Thoracic aorta (tissue), 2 donors: ENCODE results near the gene GINS1. TPM values are rescaled to one million over a fixed set of nuclear protein-coding genes. Genes with fewer than 3 reads are reported as not detected.

Source experiments
- ATAC-seq: fragments of 150-250 bp; one replicate; pipeline ENCODE4 v1.8.0; 2017; ENCODE audit warnings: low read depth; ENCODE audit not compliant: insufficient number of reproducible peaks, low FRiP score
- DNase-seq: peaks from one replicate; pipeline ENCODE4 v3.0.0-alpha.2; 2020; ENCODE audit warnings: low spot score
- H3K27ac ChIP-seq, 2 donors: fragments of 200-600 bp; sonication (generic); 1 replicate in 1 of 2; 2 replicates in 1 of 2; pipeline ENCODE4 v1.5.1; 2016; ENCODE audit warnings: mild to moderate bottlenecking in 2 of 2, moderate library complexity in 2 of 2
- H3K27me3 ChIP-seq: fragments of 200-600 bp; sonication (generic); replicated peaks from 2 replicates; pipeline ENCODE4 v1.6.0; 2016; ENCODE audit warnings: mild to moderate bottlenecking; ENCODE audit not compliant: insufficient read depth
- H3K36me3 ChIP-seq: fragments of 200-600 bp; sonication (generic); one replicate; pipeline ENCODE4 v1.5.1; 2016
- H3K4me1 ChIP-seq, 2 donors: fragments of 200-600 bp; sonication (generic); 1 replicate in 1 of 2; 2 replicates in 1 of 2; pipeline versions ENCODE4 v1.5.1 to v1.6.0; 2016; ENCODE audit warnings: low read depth in 2 of 2, mild to moderate bottlenecking in 1 of 2; ENCODE audit not compliant: control insufficient read depth in 1 of 2
- H3K4me3 ChIP-seq: fragments of 200-600 bp; sonication (generic); 2 replicates; pipeline ENCODE4 v1.5.1; 2016; ENCODE audit warnings: mild to moderate bottlenecking
- H3K9me3 ChIP-seq: fragments of 200-600 bp; sonication (generic); 2 replicates; pipeline ENCODE4 v1.5.1; 2016
- total RNA-seq, 2 donors: library from RNA; depleted of rRNA; stranded (reverse); fragments of >200 nt; gene quantifications; one replicate each; pipeline versions ENCODE4 v1.1.0 to v1.2.3, GENCODE V29; 2016
- TF ChIP-seq, protein P1 (sequence below): fragments of 200-600 bp; sonication (generic); IDR thresholded peaks from one replicate; pipeline ENCODE4 v1.5.1; 2019; ENCODE audit warnings: antibody characterized with exemption

Gene GINS1
- total RNA-seq, 2 donors from 2014 or later: 0.41 TPM; not detected in 1

DNA sequence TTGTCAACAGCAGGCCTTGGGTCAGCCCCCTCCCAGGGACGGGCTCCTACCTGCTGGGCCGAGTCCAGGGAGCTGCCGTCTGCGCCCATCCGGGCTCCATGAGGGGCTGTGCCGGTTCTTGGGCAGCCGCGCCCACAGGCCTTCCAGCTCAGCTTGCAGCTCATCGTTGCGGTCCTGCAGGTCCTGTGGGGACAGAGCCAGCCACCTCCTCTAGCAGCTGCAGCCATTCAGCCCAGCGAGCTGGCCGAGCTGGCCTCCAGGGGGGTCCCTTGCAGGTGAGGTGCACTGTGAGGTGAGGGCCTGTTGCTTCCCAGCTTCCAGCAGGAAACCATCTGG, 74.4 kb downstream of the GINS1 start:
- Histone ChIP-seq H3K27ac (no peak overlapping the region), H3K27me3 (no peaks in the 10 kb centered on the region), H3K4me1 (no peaks in the 10 kb centered on the region), H3K4me3 (no peak overlapping the region), H3K9me3 (no peaks in the 10 kb centered on the region), H3K36me3 (peaks cover 36% of the 10 kb centered on the region)
- TF ChIP-seq, protein P1, sequence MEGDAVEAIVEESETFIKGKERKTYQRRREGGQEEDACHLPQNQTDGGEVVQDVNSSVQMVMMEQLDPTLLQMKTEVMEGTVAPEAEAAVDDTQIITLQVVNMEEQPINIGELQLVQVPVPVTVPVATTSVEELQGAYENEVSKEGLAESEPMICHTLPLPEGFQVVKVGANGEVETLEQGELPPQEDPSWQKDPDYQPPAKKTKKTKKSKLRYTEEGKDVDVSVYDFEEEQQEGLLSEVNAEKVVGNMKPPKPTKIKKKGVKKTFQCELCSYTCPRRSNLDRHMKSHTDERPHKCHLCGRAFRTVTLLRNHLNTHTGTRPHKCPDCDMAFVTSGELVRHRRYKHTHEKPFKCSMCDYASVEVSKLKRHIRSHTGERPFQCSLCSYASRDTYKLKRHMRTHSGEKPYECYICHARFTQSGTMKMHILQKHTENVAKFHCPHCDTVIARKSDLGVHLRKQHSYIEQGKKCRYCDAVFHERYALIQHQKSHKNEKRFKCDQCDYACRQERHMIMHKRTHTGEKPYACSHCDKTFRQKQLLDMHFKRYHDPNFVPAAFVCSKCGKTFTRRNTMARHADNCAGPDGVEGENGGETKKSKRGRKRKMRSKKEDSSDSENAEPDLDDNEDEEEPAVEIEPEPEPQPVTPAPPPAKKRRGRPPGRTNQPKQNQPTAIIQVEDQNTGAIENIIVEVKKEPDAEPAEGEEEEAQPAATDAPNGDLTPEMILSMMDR: no peak
- ATAC-seq: no peak
- DNase-seq: no peak

DNA sequence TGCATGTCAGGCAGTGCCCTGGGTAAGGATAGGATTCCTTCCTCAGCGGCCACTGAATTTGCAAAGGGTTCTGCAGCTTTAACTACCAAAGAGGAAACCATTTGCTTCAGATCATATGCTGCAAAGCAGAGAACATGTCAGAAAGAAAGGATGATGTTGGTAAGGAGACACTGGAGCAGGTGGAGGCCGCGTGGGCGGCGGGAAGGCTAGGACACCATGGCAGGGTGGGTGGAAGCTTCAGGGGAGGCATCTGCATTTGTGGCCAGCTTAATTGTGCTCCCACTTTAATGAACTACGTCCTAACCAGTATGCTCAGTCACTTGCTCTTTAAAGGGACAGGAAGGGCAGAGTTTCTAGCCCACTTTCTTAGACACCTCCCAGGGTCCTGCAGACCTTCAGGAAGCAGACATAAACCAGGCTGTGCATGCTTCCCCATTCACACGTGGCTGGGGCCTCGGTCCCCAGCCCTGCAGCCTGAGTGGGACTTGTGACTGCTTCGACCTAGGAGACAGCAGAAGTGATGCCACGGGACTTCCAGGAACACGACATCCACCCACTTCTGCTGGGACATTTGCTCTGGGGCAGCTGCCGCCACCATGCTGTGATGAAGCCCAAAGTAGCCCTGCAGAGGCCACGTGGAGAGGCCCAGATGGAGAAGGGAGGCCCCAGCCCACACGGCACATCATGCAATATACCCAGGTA, 76.1 kb downstream of the GINS1 start:
- Histone ChIP-seq H3K4me1 (no peaks in the 10 kb centered on the region), H3K36me3 (peaks cover 35% of the 10 kb centered on the region), H3K27me3 (no peaks in the 10 kb centered on the region), H3K4me3 (no peak overlapping the region), H3K9me3 (no peaks in the 10 kb centered on the region), H3K27ac (no peak overlapping the region)
- DNase-seq (no peak), ATAC-seq (no peak)
- TF ChIP-seq, protein P1: no peak

DNA sequence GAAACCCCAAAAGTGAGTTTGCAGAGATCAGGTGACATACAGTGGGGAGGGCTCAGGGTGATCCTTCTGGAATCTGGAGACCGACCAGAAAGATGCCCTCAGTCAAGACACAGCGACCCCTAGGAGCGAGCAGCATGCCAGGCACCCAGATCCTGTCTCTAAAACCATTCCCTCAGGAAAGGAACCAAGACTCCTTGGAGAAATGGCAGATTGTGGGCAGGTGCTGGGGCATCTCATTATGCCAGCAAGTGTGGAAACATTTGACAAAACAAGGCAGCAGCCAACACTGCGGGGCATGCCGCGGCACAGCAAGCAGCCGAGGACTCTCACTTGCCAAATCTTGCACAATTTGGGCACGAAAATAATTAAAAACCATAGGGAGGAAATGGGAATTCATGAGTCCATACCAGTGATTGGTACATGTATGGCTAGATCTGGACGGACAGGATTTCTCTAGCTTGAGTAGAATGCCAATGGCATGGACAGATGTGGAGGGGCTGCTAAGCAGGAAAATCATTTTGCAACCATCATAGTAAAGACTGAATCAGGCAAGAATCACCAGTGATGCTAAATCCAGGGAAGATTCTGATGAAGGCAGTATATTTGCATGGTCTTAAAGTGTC, 76.9 kb downstream of the GINS1 start:
- TF ChIP-seq, protein P1: no peak
- no peak for ATAC-seq

DNA sequence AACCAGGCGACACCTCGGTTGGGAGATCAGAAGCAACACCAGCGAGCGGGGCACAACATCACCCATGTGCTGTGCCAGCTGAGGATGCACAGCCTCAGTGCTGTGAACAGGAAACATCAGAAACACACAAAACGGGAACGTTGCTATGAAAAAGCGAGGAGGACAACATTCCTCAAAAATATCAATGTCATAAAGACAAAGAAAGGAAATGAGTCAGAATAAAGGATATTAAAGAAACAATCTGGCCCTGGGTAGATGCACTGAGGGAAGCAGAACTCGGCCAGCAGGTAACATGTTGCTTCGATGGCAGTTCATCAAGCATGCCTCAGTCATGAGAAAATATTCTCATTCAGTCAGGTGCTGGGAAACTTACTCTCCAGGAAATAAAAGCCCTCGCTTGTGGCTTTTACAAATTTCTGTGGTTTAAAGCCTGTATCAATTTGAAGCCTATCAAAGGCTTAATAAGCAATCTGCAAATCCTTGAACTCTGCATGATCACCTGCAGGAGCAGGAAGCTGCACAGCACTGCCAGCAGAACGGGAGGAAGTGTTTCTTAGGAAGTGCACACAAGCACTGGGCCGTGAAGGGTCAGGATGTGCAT, 77.5 kb downstream of the GINS1 start:
- H3K27ac ChIP-seq: no peak overlapping the region
- H3K9me3 ChIP-seq: no peaks in the 10 kb centered on the region
- no peak overlapping the region for H3K4me3 ChIP-seq
- no peak for ATAC-seq
- TF ChIP-seq, protein P1: no peak
- peaks cover 43% of the 10 kb centered on the region for H3K36me3 ChIP-seq
- no peaks in the 10 kb centered on the region for H3K27me3 ChIP-seq
- H3K4me1 ChIP-seq: no peaks in the 10 kb centered on the region
- DNase-seq: no peak

More for the DNA sequence above, 76.9 kb downstream of the GINS1 start:
- Histone ChIP-seq H3K27ac (no peak overlapping the region), H3K4me3 (no peak overlapping the region), H3K4me1 (no peaks in the 10 kb centered on the region), H3K9me3 (no peaks in the 10 kb centered on the region), H3K36me3 (peaks cover 37% of the 10 kb centered on the region), H3K27me3 (no peaks in the 10 kb centered on the region)
- no peak for DNase-seq

DNA sequence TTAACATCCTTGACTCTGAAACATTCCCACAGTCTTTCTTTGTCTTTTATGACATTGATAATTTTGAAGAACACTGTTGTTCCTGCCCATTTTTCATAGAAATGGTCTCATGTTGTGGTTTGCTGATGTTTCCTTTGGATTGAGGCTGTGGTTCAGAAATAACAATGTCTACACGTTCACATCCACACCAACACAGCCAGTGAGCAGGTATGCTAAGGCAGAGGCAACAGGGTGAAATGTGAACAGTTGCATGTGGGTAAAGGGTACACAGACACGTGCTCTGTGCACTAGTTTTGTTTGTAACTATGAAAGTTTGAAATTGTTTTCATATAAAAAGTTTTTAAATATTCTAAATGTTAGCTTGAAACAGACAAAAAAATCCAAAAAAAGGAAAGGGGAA, 78.4 kb downstream of the GINS1 start:
- TF ChIP-seq, protein P1: no peak
- Histone ChIP-seq H3K27ac (no peak overlapping the region), H3K4me3 (no peak overlapping the region), H3K9me3 (no peaks in the 10 kb centered on the region), H3K27me3 (no peaks in the 10 kb centered on the region), H3K36me3 (peaks cover 36% of the 10 kb centered on the region), H3K4me1 (no peaks in the 10 kb centered on the region)
- no peak for ATAC-seq
- DNase-seq: no peak
